Stimulated activated CD4-positive, alpha-beta T cell treated with anti-CD3 and anti-CD28 coated beads, Interleukin-4, amount 100 ng/mL, for 1 hour (primary cell): Measurements from ENCODE around the gene CYP26C1.
A peak's percentile ranks its signal among the peaks of the same experiment; 100 is the strongest.
"Not testable (repeated sequence)": the region's sequence is repeated elsewhere in the genome, so short reads cannot be mapped to it uniquely, and the experiment has no call there.

Experiments used
- DNase-seq: peaks from one replicate; pipeline ENCODE4 v3.0.0-alpha.2; 2020

Gene CYP26C1

GRCh38 chr10:93079663-93080349 lies 19.2 kb downstream of the CYP26C1 start:
- DNase-seq, result no peak

GRCh38 chr10:93080350-93081046 lies 19.9 kb downstream of the CYP26C1 start:
- DNase-seq, result peak; percentile 48

GRCh38 chr10:93081318-93081717 lies 20.7 kb downstream of the CYP26C1 start:
- no peak for DNase-seq

GRCh38 chr10:93081834-93082233 lies 21.2 kb downstream of the CYP26C1 start:
- no peak for DNase-seq

GRCh38 chr10:93083743-93084539 lies 23.3 kb downstream of the CYP26C1 start:
- DNase-seq, result no peak

GRCh38 chr10:93085272-93085859 lies 24.8 kb downstream of the CYP26C1 start:
- no peak for DNase-seq

GRCh38 chr10:93086289-93086688 lies 25.7 kb downstream of the CYP26C1 start:
- DNase-seq, result no peak

- DNase-seq, result no peak
Measured at GRCh38 chr10:93087846-93088245, 27.2 kb downstream of the CYP26C1 start.

GRCh38 chr10:93088466-93088865 lies 27.9 kb downstream of the CYP26C1 start:
- DNase-seq, result no peak

- DNase-seq, result no peak
Measured at GRCh38 chr10:93090619-93091018, 30.0 kb downstream of the CYP26C1 start.

- no peak for DNase-seq
Measured at GRCh38 chr10:93091960-93092359, 31.4 kb downstream of the CYP26C1 start.

GRCh38 chr10:93095225-93095624 lies 34.6 kb downstream of the CYP26C1 start:
- DNase-seq, result no peak

- no peak for DNase-seq
Measured at GRCh38 chr10:93096901-93097300, 36.3 kb downstream of the CYP26C1 start.

- DNase-seq, result no peak
Measured at GRCh38 chr10:93097386-93097785, 36.8 kb downstream of the CYP26C1 start.

GRCh38 chr10:93098816-93099215 lies 38.2 kb downstream of the CYP26C1 start:
- DNase-seq, result no peak

GRCh38 chr10:93099670-93100069 lies 39.1 kb downstream of the CYP26C1 start:
- no peak for DNase-seq

- DNase-seq, result not testable (repeated sequence)
Measured at GRCh38 chr10:93101148-93101547, 40.5 kb downstream of the CYP26C1 start.

- DNase-seq, result no peak
Measured at GRCh38 chr10:93103953-93104352, 43.4 kb downstream of the CYP26C1 start.

- DNase-seq, result no peak
Measured at GRCh38 chr10:93106631-93107072, 46.1 kb downstream of the CYP26C1 start.

GRCh38 chr10:93110472-93111146 lies 50.0 kb downstream of the CYP26C1 start:
- DNase-seq, result no peak

- DNase-seq, result no peak
Measured at GRCh38 chr10:93113042-93113441, 52.4 kb downstream of the CYP26C1 start.

GRCh38 chr10:93115661-93116383 lies 55.2 kb downstream of the CYP26C1 start:
- DNase-seq, result peak; percentile 70
